Transverse colon (tissue), 4 donors: ENCODE data around the gene TCFL5. TPM values are rescaled to one million over a fixed set of nuclear protein-coding genes. Genes with fewer than 3 reads are reported as not detected.

Source experiments
- DNase-seq: peaks from one replicate; pipeline ENCODE4 v3.0.0-alpha.2; 2019
- H3K27ac ChIP-seq, 4 donors: fragments of 200-600 bp; sonication (generic); 2 replicates each; pipeline ENCODE4 v1.5.1; 2016 to 2018; ENCODE audit warnings: inconsistent platforms in 4 of 4
- H3K27me3 ChIP-seq: fragments of 200-600 bp; sonication (generic); 2 replicates; pipeline ENCODE4 v1.5.1; 2017; ENCODE audit warnings: inconsistent platforms
- H3K36me3 ChIP-seq, 4 donors: fragments of 200-600 bp; sonication (generic); 2 replicates each; pipeline ENCODE4 v1.5.1; 2017 to 2019; ENCODE audit warnings: inconsistent platforms in 4 of 4
- H3K4me1 ChIP-seq, 4 donors: fragments of 200-600 bp; sonication (generic); 2 replicates each; pipeline ENCODE4 v1.5.1; 2017 to 2020; ENCODE audit warnings: inconsistent platforms in 4 of 4
- H3K4me3 ChIP-seq, 4 donors: fragments of 200-600 bp; sonication (generic); 1 replicate in 1 of 4; 2 replicates in 3 of 4; pipeline versions ENCODE4 v1.5.1 to v1.6.1; 2017 to 2019; ENCODE audit warnings: inconsistent platforms in 4 of 4
- H3K9me3 ChIP-seq, 2 donors: fragments of 200-600 bp; sonication (generic); 2 replicates each; pipeline ENCODE4 v1.5.1; 2017 to 2019; ENCODE audit warnings: inconsistent platforms in 2 of 2
- CTCF ChIP-seq, 5 experiments: fragments of 200-600 bp in 3 of 5; fragments of 450-650 bp in 2 of 5; sonication (generic) in 3 of 5; IDR thresholded peaks; 1 replicate in 2 of 5; 2 replicates in 3 of 5; pipeline ENCODE4 v1.5.1; 2016 to 2017; ENCODE audit warnings: antibody characterized with exemption in 5 of 5, inconsistent platforms in 3 of 5, mild to moderate bottlenecking in 2 of 5, moderate library complexity in 1 of 5
- EP300 ChIP-seq: sonication (generic); formaldehyde crosslinking; IDR thresholded peaks from one replicate; pipeline ENCODE4 v1.6.1; 2017; ENCODE audit warnings: antibody characterized with exemption, low read depth
- POLR2A ChIP-seq: fragments of 450-650 bp; IDR thresholded peaks from one replicate; pipeline ENCODE4 v1.6.1; 2016; ENCODE audit warnings: antibody characterized with exemption, mild to moderate bottlenecking, moderate library complexity
- POLR2AphosphoS5 ChIP-seq, 3 donors: sonication (generic); formaldehyde crosslinking; IDR thresholded peaks; one replicate each; pipeline ENCODE4 v1.6.1; 2016; ENCODE audit warnings: antibody characterized with exemption in 3 of 3
- WGBS, 2 donors: methylation state at CpG; one replicate each; pipeline ENCODE4 v1.1.5; 2018; ENCODE audit warnings: low coverage in 1 of 2; 5-methylcytosine and 5-hydroxymethylcytosine counted together
- in situ Hi-C, 4 donors: fragments of 200-750 bp; cut with MboI; loops; one replicate each; pipeline versions ENCODE4 v1.15.0 to v1.15.1; 2017; ENCODE audit warnings: low sequenced_read_pairs in 3 of 4, low pct_ligation_motif_present in 1 of 4, low pct_unique_long_range_greater_than_20kb in 1 of 4
- intact Hi-C: fragments of 100-400 bp; cut with DNase I; formaldehyde crosslinking; loops from one replicate; pipeline ENCODE4 v1.15.1; 2023; ENCODE audit warnings: low total_unique reads
- total RNA-seq, 4 donors: library from RNA; depleted of rRNA; stranded (reverse); fragments of >200 nt; gene quantifications; one replicate each; pipeline ENCODE4 v1.1.0, GENCODE V29; 2016

The TCFL5 gene
- total RNA-seq, 4 donors from 2014 or later = 5.2 to 19.9 (median 5.9) TPM

DNA sequence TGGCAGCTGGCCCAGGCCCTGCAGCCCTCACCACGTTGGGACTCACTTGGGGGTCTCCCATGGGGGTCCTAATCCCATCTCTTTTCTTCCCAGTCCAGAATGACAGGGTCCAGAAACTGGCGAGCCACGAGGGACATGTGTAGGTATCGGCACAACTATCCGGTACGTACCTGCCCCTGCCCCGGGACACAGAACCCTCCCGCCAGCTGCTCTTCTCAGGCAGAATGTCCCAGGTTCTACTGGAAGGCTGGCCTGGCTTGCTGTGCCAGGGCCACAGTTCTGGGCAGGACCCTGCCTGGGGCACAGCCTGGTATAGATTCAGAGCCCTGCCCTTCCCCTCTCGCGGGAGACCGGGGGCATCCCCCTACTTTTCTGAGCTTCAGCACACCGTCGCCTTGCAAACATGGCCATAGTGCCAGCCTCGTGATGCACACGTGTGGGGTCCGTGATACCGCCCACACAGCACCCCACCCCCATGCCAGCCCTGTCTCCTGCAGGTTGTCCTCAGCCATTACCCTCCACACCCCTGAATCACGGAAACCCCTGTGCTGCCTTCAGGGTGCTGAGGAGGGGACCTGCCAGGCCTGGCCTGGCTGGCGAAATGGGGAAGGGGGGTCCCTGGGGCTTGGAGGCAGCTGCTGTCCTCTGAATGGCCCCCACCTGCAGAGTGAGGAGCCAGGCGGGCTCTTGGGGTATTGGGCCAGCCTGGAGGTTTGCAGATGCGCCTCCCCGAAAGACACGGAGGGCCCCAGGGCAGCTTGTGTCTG is 54.0 kb downstream of the TCFL5 start:
- no peak overlapping the region for H3K27ac ChIP-seq
- TF ChIP-seq EP300 (no peak), POLR2AphosphoS5 (IDR thresholded peaks at IDR 0.05) (no peak), POLR2A (no peak), CTCF (IDR thresholded peaks at IDR 0.05) (no peak)
- in situ Hi-C loops = loop anchor here in 2 of 4 donors (10.0 kb wide), 1 partner anchor 143 kb away; no protein-coding TSS in a partner anchor
- no peaks in the 10 kb centered on the region for H3K9me3 ChIP-seq
- intact Hi-C loops = no loop called here
- no peaks in the 10 kb centered on the region for H3K27me3 ChIP-seq
- no peak for DNase-seq
- 83% methylated on average over 17 of the region's 23 CpGs; no CpG with 5 or more reads in 1 of the 2 donors for WGBS, 2 donors
- H3K4me3 ChIP-seq = no peak overlapping the region
- H3K36me3 ChIP-seq = peaks cover 0 to 35% (median 16%) of the 10 kb centered on the region in 4 donors
- peaks cover 17 to 30% (median 22%) of the 10 kb centered on the region in 4 donors for H3K4me1 ChIP-seq

DNA sequence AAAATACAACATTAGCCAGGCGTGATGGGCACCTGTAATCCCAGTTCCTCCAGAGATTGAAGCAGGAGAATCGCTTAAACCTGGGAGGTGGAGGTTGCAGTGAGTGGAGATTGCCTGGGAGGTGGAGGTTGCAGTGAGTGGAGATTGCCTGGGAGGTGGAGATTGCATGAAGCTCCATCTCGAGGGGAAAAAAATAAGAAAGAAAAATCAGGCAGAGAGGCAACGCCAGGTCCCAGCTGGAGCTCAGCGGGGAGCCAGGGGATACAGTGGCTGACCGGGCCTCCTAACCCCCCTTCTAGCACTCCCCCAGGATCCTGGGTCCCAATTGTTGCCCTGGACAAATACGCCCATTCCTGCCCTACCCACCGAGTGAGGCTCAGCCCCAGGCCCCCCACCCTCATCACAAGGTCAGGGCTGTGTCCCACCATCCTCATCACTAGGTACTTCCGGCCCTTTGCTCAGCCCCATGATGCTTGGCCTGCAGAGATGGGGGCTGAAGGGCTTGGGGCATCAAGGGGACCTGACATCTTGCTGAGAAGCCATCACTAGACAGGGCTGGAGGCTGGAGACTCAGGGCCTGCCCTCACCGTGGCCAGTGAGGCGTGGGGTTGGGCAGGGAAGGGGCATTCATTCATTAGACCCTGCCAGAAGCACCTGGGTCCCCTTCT is 55.1 kb downstream of the TCFL5 start:
- peaks cover 0 to 24% (median 11%) of the 10 kb centered on the region in 4 donors for H3K36me3 ChIP-seq
- no peaks in the 10 kb centered on the region for H3K27me3 ChIP-seq
- H3K4me1 ChIP-seq = peaks cover 17 to 30% (median 22%) of the 10 kb centered on the region in 4 donors
- H3K9me3 ChIP-seq = no peaks in the 10 kb centered on the region
- H3K4me3 ChIP-seq = peak overlapping the region in 1 of 4 donors; percentile 98
- intact Hi-C loops = no loop called here
- DNase-seq = no peak
- in situ Hi-C loops = loop anchor here in 2 of 4 donors (10.0 kb wide), 1 partner anchor 142 kb away; no protein-coding TSS in a partner anchor
- WGBS, 2 donors = 20 to 67% methylated on average over 2 to 11 of the region's 11 CpGs
- peak overlapping the region in 2 of 4 donors; percentile 90 to 94 for H3K27ac ChIP-seq
- no peak for TF ChIP-seq CTCF (IDR thresholded peaks at IDR 0.05)

DNA sequence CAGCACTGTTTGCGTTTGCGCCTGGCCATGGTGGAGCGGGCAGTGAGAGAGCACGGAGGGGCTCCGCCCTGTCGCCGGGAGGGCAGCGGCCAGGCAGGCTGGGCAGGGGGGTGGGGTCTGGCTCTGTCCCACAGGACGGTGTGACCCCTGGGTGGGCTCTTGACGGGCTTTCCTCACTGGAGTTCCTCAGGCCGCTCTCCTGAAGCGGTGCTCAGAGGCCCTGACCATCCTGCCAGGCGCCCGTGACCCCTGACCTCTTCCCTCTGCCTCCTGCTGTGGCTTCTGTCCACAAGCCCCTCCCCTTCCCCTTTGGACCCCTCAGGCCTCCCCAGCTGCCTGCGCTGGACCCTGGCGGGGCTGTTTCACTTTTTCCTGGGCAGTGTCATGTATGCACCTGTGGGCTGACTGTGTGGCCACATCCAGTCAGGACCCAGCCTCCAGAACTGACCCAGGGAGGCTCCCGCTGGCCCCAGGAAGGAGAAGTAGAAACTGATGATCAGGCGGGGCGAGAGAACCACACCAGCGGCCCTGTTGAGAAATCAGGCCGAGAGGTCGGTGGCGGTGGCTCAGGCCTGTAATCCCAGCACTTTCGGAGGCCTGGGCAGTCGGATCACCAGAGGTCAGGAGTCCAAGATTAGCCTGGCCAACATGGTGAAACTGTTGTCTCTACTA is 55.8 kb downstream of the TCFL5 start:
- no peak for DNase-seq
- in situ Hi-C loops = loop anchor here in 2 of 4 donors (10.0 kb wide), 1 partner anchor 141 kb away; no protein-coding TSS in a partner anchor
- 47% methylated on average over 13 of the region's 25 CpGs; no CpG with 5 or more reads in 1 of the 2 donors for WGBS, 2 donors

More for the DNA sequence above, 55.8 kb downstream of the TCFL5 start:
- Histone ChIP-seq H3K27ac (peak overlapping the region; percentile 90 to 94 (median 94)), H3K36me3 (peaks cover 0 to 19% (median 9%) of the 10 kb centered on the region in 4 donors), H3K4me1 (peaks cover 17 to 30% (median 22%) of the 10 kb centered on the region in 4 donors), H3K27me3 (no peaks in the 10 kb centered on the region), H3K9me3 (no peaks in the 10 kb centered on the region), H3K4me3 (peak overlapping the region; percentile 88 to 100 (median 96))
- TF ChIP-seq CTCF (IDR thresholded peaks at IDR 0.05) (no peak), POLR2AphosphoS5 (IDR thresholded peaks at IDR 0.05) (no peak), EP300 (no peak), POLR2A (no peak)
- intact Hi-C loops = no loop called here
